Neural cell (in vitro differentiated cells): ENCODE data around the gene MUCL3.

Source experiments
- CTCF ChIP-seq: fragments of 450-650 bp; IDR thresholded peaks from 2 replicates; pipeline ENCODE4 v1.5.1; 2014; ENCODE audit warnings: antibody characterized with exemption, mild to moderate bottlenecking, moderate library complexity; ENCODE audit not compliant: poor library complexity, severe bottlenecking
- EP300 ChIP-seq: fragments of 450-650 bp; conservative IDR thresholded peaks from 2 replicates; pipeline ENCODE4 v1.6.1; 2014; ENCODE audit warnings: antibody characterized with exemption, mild to moderate bottlenecking, moderate library complexity; ENCODE audit not compliant: poor library complexity, severe bottlenecking
- EZH2 ChIP-seq: fragments of 200-600, 300-800 bp; shearing (Covaris generic), sonication (generic); IDR thresholded peaks from 2 replicates; pipeline ENCODE4 v1.6.1; 2014; ENCODE audit warnings: antibody characterized with exemption, low read length, borderline replicate concordance, mild to moderate bottlenecking; ENCODE audit not compliant: insufficient read depth, poor library complexity, severe bottlenecking
- POLR2AphosphoS5 ChIP-seq: IDR thresholded peaks from 2 replicates; pipeline ENCODE4 v1.6.1; 2012
- SMC3 ChIP-seq: fragments of 450-650 bp; conservative IDR thresholded peaks from 2 replicates; pipeline ENCODE4 v1.6.1; 2014; ENCODE audit warnings: antibody characterized with exemption, mild to moderate bottlenecking, moderate library complexity; ENCODE audit not compliant: poor library complexity
- TAF1 ChIP-seq: IDR thresholded peaks from 2 replicates; pipeline ENCODE4 v1.6.1; 2012; ENCODE audit warnings: low read depth

DNA sequence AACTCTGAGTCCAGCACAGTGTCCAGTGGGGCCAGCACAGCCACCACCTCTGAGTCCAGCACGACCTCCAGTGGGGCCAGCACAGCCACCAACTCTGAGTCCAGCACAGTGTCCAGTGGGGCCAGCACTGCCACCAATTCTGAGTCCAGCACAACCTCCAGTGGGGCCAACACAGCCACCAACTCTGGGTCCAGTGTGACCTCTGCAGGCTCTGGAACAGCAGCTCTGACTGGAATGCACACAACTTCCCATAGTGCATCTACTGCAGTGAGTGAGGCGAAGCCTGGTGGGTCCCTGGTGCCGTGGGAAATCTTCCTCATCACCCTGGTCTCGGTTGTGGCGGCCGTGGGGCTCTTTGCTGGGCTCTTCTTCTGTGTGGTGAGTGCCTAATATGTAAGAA lies 46.5 kb downstream of the MUCL3 start:
- TF ChIP-seq EZH2: no peak
- TF ChIP-seq CTCF: no peak
- TF ChIP-seq SMC3: no peak
- no peak for TF ChIP-seq POLR2AphosphoS5
- no peak for TF ChIP-seq TAF1
- TF ChIP-seq EP300: no peak
